GM12878 (cell line): Measurements from ENCODE around the gene FTH1. TPM values are rescaled to one million over a fixed set of nuclear protein-coding genes. Genes with fewer than 3 reads are reported as not detected.
A peak's percentile ranks its signal among the peaks of the same experiment; 100 is the strongest.

Source experiments
- ATF7 ChIP-seq: fragments of 450-650 bp; IDR thresholded peaks from 2 replicates; pipeline ENCODE4 v1.6.1; 2016; ENCODE audit warnings: low read depth, mild to moderate bottlenecking
- CEBPB ChIP-seq, 2 experiments: fragments of 150-350 bp in 1 of 2; IDR thresholded peaks; 2 replicates each; pipeline ENCODE4 v1.6.1; 2012 to 2014; ENCODE audit warnings: low read depth in 2 of 2, low read length in 2 of 2, borderline replicate concordance in 1 of 2, inconsistent platforms in 1 of 2
- CREB1 ChIP-seq: IDR thresholded peaks from 2 replicates; pipeline ENCODE4 v1.6.1; 2012; ENCODE audit warnings: low read depth, mild to moderate bottlenecking, inconsistent platforms
- HDGF ChIP-seq: fragments of 450-650 bp; IDR thresholded peaks from 2 replicates; pipeline ENCODE4 v1.6.1; 2016; ENCODE audit warnings: antibody characterized with exemption
- HSF1 ChIP-seq: fragments of 150-350 bp; IDR thresholded peaks from 2 replicates; pipeline ENCODE4 v1.6.1; 2014; ENCODE audit warnings: mild to moderate bottlenecking, low read depth, low read length
- IKZF1 ChIP-seq: fragments of 450-650 bp; conservative IDR thresholded peaks from 2 replicates; pipeline ENCODE4 v1.6.1; 2017; ENCODE audit warnings: antibody characterized with exemption, mild to moderate bottlenecking
- JUNB ChIP-seq: IDR thresholded peaks from 2 replicates; pipeline ENCODE4 v1.6.1; 2016; ENCODE audit warnings: antibody characterized with exemption, mild to moderate bottlenecking
- MTA2 ChIP-seq: fragments of 450-650 bp; IDR thresholded peaks from 2 replicates; pipeline ENCODE4 v1.6.1; 2016; ENCODE audit warnings: low read depth, mild to moderate bottlenecking, moderate library complexity
- MXI1 ChIP-seq: fragments of 150-350 bp; IDR thresholded peaks from 2 replicates; pipeline ENCODE4 v1.6.1; 2011; ENCODE audit warnings: low read depth, mild to moderate bottlenecking, inconsistent platforms, low read length, improper control_type of control experiment
- NR2F1 ChIP-seq: fragments of 450-650 bp; conservative IDR thresholded peaks from 2 replicates; pipeline ENCODE4 v1.6.1; 2017; ENCODE audit warnings: mild to moderate bottlenecking
- PKNOX1 ChIP-seq: fragments of 450-650 bp; IDR thresholded peaks from 2 replicates; pipeline ENCODE4 v1.6.1; 2016; ENCODE audit warnings: mild to moderate bottlenecking
- POU2F2 ChIP-seq: IDR thresholded peaks from 3 replicates; pipeline ENCODE4 v1.6.1; 2011; ENCODE audit warnings: low read depth, mild to moderate bottlenecking, low read length, borderline replicate concordance
- SKIL ChIP-seq: fragments of 450-650 bp; IDR thresholded peaks from 2 replicates; pipeline ENCODE4 v1.6.1; 2017; ENCODE audit warnings: mild to moderate bottlenecking, low read depth, inconsistent platforms; ENCODE audit not compliant: poor library complexity, severe bottlenecking
- SMARCA5 ChIP-seq: fragments of 450-650 bp; IDR thresholded peaks from 2 replicates; pipeline ENCODE4 v1.6.1; 2017; ENCODE audit warnings: mild to moderate bottlenecking
- SUZ12 ChIP-seq: fragments of 200-600 bp; sonication (generic); IDR thresholded peaks from one replicate; pipeline ENCODE4 v1.6.1; 2018; ENCODE audit warnings: antibody characterized with exemption, mild to moderate bottlenecking; ENCODE audit not compliant: unreplicated experiment
- TBL1XR1 ChIP-seq: IDR thresholded peaks from 2 replicates; pipeline ENCODE4 v1.6.1; 2012; ENCODE audit warnings: low read depth, low read length, improper control_type of control experiment
- YBX1 ChIP-seq: fragments of 450-650 bp; IDR thresholded peaks from 2 replicates; pipeline ENCODE4 v1.6.1; 2016; ENCODE audit warnings: antibody characterized with exemption
- polyA plus RNA-seq, 11 experiments: library from polyadenylated mRNA; depleted of rRNA in 4 of 11; unstranded in 6 of 11; stranded (reverse) in 5 of 11; fragments of >200 nt; fragmentation: Nextera tagmentation in 4 of 11; fragmentation: Illumina TruSeq in 1 of 11; extraction: Ambion mirVana in 4 of 11; extraction: Trizol in 1 of 11; gene quantifications; 1 replicate in 1 of 11; 2 replicates in 10 of 11; pipeline versions ENCODE4 v1.2.1 to v1.2.3, GENCODE V29; 2011 to 2016; ENCODE audit warnings: inconsistent platforms in 2 of 11, missing spikeins in 2 of 11, low read depth in 1 of 11
- total RNA-seq, 4 experiments: library from RNA; depleted of rRNA in 3 of 4; stranded (reverse); fragments of >200 nt in 3 of 4; fragmentation: Illumina TruSeq in 1 of 4; extraction: Trizol in 1 of 4; gene quantifications; 2 replicates each; pipeline versions ENCODE4 v1.2.1 to v1.2.3, GENCODE V29; 2013 to 2021
- TF ChIP-seq, protein P1 (sequence below): fragments of 450-650 bp; IDR thresholded peaks from 2 replicates; pipeline ENCODE4 v1.6.1; 2018; ENCODE audit warnings: borderline replicate concordance, mild to moderate bottlenecking; ENCODE audit not compliant: partially characterized antibody
- TF ChIP-seq, protein P2 (sequence below): fragments of 450-650 bp; IDR thresholded peaks from 2 replicates; pipeline ENCODE4 v1.6.1; 2018; ENCODE audit warnings: mild to moderate bottlenecking, low read depth, moderate library complexity; ENCODE audit not compliant: partially characterized antibody

Gene FTH1
- total and polyA plus RNA-seq, 10 of the 15 experiments (the other 5 are each of a cell fraction or from before 2014, with no cell fraction given): 289 to 4,154 (median 960) TPM

GRCh38 chr11:61967924-61968757 is 707 bp upstream of the FTH1 start (continued):
- TF ChIP-seq, protein P1, sequence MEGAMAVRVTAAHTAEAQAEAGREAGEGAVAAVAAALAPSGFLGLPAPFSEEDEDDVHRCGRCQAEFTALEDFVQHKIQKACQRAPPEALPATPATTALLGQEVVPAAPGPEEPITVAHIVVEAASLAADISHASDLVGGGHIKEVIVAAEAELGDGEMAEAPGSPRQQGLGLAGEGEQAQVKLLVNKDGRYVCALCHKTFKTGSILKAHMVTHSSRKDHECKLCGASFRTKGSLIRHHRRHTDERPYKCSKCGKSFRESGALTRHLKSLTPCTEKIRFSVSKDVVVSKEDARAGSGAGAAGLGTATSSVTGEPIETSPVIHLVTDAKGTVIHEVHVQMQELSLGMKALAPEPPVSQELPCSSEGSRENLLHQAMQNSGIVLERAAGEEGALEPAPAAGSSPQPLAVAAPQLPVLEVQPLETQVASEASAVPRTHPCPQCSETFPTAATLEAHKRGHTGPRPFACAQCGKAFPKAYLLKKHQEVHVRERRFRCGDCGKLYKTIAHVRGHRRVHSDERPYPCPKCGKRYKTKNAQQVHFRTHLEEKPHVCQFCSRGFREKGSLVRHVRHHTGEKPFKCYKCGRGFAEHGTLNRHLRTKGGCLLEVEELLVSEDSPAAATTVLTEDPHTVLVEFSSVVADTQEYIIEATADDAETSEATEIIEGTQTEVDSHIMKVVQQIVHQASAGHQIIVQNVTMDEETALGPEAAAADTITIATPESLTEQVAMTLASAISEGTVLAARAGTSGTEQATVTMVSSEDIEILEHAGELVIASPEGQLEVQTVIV: no peak
- TF ChIP-seq YBX1 (no peak), NR2F1 (peak; percentile 55), SUZ12 (no peak), POU2F2 (0 out of 3 replicates have a peak, but pooled peaks have one; percentile 14), IKZF1 (peak; percentile 91), ATF7 (no peak), MXI1 (peak; percentile 37; the same call in 1 of the 2 replicates), MTA2 (0 out of 2 replicates have a peak, but pooled peaks have one; percentile 61), HDGF (0 out of 2 replicates have a peak, but pooled peaks have one; percentile 31), SKIL (peak; percentile 73), HSF1 (no peak), CREB1 (0 out of 2 replicates have a peak, but pooled peaks have one; percentile 14), PKNOX1 (peak; percentile 48; the same call in 1 of the 2 replicates), TBL1XR1 (peak; percentile 68; the same call in 1 of the 2 replicates), CEBPB (IDR thresholded peaks at IDR 0.05; ENCODE audit: borderline replicate concordance in 1 of 2, low read depth in 2 of 2, low read length in 2 of 2) (no peak), JUNB (no peak), SMARCA5 (no peak)
- TF ChIP-seq, protein P2, sequence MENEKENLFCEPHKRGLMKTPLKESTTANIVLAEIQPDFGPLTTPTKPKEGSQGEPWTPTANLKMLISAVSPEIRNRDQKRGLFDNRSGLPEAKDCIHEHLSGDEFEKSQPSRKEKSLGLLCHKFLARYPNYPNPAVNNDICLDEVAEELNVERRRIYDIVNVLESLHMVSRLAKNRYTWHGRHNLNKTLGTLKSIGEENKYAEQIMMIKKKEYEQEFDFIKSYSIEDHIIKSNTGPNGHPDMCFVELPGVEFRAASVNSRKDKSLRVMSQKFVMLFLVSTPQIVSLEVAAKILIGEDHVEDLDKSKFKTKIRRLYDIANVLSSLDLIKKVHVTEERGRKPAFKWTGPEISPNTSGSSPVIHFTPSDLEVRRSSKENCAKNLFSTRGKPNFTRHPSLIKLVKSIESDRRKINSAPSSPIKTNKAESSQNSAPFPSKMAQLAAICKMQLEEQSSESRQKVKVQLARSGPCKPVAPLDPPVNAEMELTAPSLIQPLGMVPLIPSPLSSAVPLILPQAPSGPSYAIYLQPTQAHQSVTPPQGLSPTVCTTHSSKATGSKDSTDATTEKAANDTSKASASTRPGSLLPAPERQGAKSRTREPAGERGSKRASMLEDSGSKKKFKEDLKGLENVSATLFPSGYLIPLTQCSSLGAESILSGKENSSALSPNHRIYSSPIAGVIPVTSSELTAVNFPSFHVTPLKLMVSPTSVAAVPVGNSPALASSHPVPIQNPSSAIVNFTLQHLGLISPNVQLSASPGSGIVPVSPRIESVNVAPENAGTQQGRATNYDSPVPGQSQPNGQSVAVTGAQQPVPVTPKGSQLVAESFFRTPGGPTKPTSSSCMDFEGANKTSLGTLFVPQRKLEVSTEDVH: no peak
